ENCODE results near the gene TUBE1.
A peak's percentile ranks its signal among the peaks of the same experiment; 100 is the strongest.
"Not testable (repeated sequence)": the region's sequence is repeated elsewhere in the genome, so short reads cannot be mapped to it uniquely, and the experiment has no call there.

Gene TUBE1

GRCh38 chr6:112061605-112062004, 25.7 kb downstream of the TUBE1 start:
- no peaks in the 10 kb centered on the region for H3K4me1 ChIP-seq (ENCODE audit: insufficient read depth, low read length)
- no peaks in the 10 kb centered on the region for H3K36me3 ChIP-seq (ENCODE audit: insufficient read depth, low read length)
- H3K27me3 ChIP-seq (ENCODE audit: control insufficient read depth in 1 of 2, insufficient read depth in 2 of 2, low read length in 2 of 2): no peaks in the 10 kb centered on the region
- no peak overlapping the region for H3K9ac ChIP-seq (ENCODE audit: low read length)
- no peak overlapping the region for H3K4me3 ChIP-seq (ENCODE audit: low read depth in 1 of 2, low read length in 2 of 2)
- no peak overlapping the region for H3K27ac ChIP-seq (ENCODE audit: low read depth, low read length)
- H3K9me3 ChIP-seq (ENCODE audit: low read length): no peaks in the 10 kb centered on the region

DNA sequence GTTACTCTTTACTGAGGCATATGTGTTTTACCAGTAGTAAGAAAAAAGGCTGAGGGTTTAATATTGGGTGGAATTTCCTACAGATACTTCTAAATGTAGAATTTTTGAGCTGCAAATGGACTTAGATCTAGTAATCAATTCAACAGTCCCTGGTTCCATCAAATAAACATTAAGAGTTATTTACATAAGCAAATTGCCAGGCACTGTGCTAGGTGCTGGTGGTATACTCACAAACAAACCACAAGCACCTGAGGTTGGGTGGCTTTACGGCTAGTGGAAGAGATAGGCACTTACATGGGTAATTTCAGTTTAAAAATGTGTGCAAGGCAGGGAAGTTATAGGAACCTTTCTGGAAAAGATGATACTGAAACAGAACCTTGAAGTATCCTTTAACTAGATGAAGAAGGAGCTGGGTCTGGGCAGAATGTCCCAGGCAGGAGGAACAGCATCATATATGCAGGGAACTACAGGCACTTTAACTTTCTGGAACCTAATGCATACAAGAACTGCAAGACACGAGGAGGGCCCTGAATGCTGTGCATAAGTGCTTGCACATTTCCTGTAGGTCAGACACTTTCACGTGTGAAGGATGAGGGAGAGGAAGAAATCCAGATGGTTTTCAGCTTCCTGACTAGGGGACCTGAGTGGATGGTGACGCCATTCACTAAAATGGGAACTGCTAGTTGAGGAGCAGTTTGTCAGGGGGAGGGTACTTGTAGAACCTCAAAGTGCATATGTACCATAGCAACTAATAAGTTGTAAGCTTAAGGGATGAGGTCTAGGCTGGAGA, 28.8 kb downstream of the TUBE1 start:
- Histone ChIP-seq H3K36me3 (ENCODE audit: insufficient read depth, low read length) (no peaks in the 10 kb centered on the region), H3K4me3 (ENCODE audit: low read depth in 1 of 2, low read length in 2 of 2) (no peak overlapping the region), H3K27me3 (ENCODE audit: control insufficient read depth in 1 of 2, insufficient read depth in 2 of 2, low read length in 2 of 2) (no peaks in the 10 kb centered on the region), H3K27ac (ENCODE audit: low read depth, low read length) (no peak overlapping the region), H3K9ac (ENCODE audit: low read length) (no peak overlapping the region), H3K9me3 (ENCODE audit: low read length) (no peaks in the 10 kb centered on the region), H3K4me1 (ENCODE audit: insufficient read depth, low read length) (peaks cover 8% of the 10 kb centered on the region)

DNA sequence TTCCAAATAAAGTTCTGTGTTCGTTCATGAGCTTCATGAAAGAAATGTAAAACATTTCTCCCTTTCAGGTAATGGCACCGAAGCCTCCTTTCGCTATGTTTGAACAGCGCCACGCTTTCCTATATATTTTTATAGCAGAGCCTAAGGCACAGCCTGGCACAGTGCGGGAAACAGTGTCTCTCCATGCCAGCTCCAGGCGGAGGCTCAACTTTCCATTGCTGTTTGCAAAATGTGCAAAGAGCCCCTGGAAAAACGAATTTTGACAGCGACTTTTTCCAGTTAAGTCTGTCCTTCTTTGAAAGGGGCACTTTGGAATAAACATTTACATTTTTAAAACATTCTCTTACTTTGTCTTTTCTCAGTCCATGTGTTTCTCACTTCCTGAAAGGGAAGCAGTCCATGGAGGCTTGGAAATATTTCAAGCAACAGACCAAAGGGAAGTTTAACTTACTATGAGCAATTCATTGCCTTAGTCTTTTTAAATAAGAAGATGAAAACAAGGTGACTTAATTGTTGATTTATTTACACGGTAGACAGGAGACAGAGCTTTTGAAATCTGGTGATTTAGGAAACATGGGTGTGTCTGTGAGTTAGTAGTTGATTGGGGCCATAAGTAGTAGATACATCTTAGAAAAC, 32.6 kb downstream of the TUBE1 start:
- Histone ChIP-seq H3K4me1 (ENCODE audit: insufficient read depth, low read length) (peaks cover 8% of the 10 kb centered on the region), H3K27me3 (ENCODE audit: control insufficient read depth in 1 of 2, insufficient read depth in 2 of 2, low read length in 2 of 2) (no peaks in the 10 kb centered on the region), H3K9me3 (ENCODE audit: low read length) (no peaks in the 10 kb centered on the region), H3K4me3 (ENCODE audit: low read depth in 1 of 2, low read length in 2 of 2) (no peak overlapping the region), H3K9ac (ENCODE audit: low read length) (no peak overlapping the region), H3K36me3 (ENCODE audit: insufficient read depth, low read length) (no peaks in the 10 kb centered on the region), H3K27ac (ENCODE audit: low read depth, low read length) (no peak overlapping the region)

GRCh38 chr6:112054001-112054400, 33.3 kb downstream of the TUBE1 start, which contains the start of gene CCN6:
CCN6 (plus strand) TSS chr6:112054104; CDS start chr6:112054358, 254 bp downstream.
- H3K27me3 ChIP-seq (ENCODE audit: control insufficient read depth in 1 of 2, insufficient read depth in 2 of 2, low read length in 2 of 2): no peaks in the 10 kb centered on the region
- peaks cover 8% of the 10 kb centered on the region for H3K4me1 ChIP-seq (ENCODE audit: insufficient read depth, low read length)
- no peak within 1 kb of the TSS for H3K4me3 ChIP-seq (ENCODE audit: low read depth in 1 of 2, low read length in 2 of 2)

DNA sequence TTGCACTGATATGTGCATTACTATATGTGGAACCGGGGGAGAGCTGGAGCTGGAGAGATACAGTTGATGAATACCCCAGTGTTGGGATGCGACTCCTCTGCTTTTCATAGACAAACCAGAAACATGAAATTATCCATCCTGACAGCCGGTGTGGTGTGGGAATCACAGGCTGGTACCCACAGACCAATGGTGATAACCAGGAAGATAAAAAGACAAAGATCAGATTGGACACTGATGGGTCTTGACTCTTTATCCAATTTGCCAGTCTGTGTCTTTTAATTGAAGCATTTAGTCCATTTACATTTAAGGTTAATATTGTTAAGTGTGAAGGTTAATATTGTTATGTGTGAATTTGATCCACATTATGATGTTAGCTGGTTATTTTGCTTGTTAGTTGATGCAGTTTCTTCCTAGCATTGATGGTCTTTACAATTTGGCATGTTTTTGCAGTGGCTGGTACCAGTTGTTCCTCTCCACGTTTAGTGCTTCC, 36.0 kb downstream of the TUBE1 start:
- H3K36me3 ChIP-seq (ENCODE audit: insufficient read depth, low read length); H3K4me1 ChIP-seq (ENCODE audit: insufficient read depth, low read length); H3K9ac ChIP-seq (ENCODE audit: low read length); H3K27me3 ChIP-seq (ENCODE audit: control insufficient read depth in 1 of 2, insufficient read depth in 2 of 2, low read length in 2 of 2); H3K4me3 ChIP-seq (ENCODE audit: low read depth in 1 of 2, low read length in 2 of 2); H3K9me3 ChIP-seq (ENCODE audit: low read length); H3K27ac ChIP-seq (ENCODE audit: low read depth, low read length): not testable (repeated sequence)

More at GRCh38 chr6:112054001-112054400, 33.3 kb downstream of the TUBE1 start, which contains the start of gene CCN6:
- Histone ChIP-seq H3K9me3 (ENCODE audit: low read length) (no peaks in the 10 kb centered on the region), H3K27ac (ENCODE audit: low read depth, low read length) (no peak within 1 kb of the TSS), H3K9ac (ENCODE audit: low read length) (no peak within 1 kb of the TSS), H3K36me3 (ENCODE audit: insufficient read depth, low read length) (no peaks in the 10 kb centered on the region)

DNA sequence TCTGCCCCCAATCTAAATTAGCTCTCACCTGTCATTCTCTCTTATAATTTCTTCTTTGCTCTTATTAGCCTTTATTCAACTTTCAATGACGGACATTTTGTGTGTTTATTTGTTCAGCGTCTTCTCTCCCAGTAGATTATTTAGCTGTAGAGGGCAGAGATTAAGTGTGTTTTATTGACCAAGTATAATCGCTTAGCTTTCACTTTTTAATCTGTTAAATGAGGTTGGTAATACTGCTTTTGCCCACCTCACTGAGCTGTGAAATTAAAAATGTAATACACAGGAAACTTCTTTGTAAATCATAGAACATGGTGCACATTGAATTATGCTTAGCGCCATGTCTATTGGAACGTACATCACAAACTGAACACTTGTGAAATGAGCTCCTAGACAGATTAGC, 36.9 kb downstream of the TUBE1 start:
- no peaks in the 10 kb centered on the region for H3K36me3 ChIP-seq (ENCODE audit: insufficient read depth, low read length)
- no peaks in the 10 kb centered on the region for H3K27me3 ChIP-seq (ENCODE audit: control insufficient read depth in 1 of 2, insufficient read depth in 2 of 2, low read length in 2 of 2)
- H3K27ac ChIP-seq (ENCODE audit: low read depth, low read length): no peak overlapping the region
- H3K9ac ChIP-seq (ENCODE audit: low read length): no peak overlapping the region
- H3K4me3 ChIP-seq (ENCODE audit: low read depth in 1 of 2, low read length in 2 of 2): no peak overlapping the region
- no peaks in the 10 kb centered on the region for H3K9me3 ChIP-seq (ENCODE audit: low read length)
- H3K4me1 ChIP-seq (ENCODE audit: insufficient read depth, low read length): peaks cover 9% of the 10 kb centered on the region

DNA sequence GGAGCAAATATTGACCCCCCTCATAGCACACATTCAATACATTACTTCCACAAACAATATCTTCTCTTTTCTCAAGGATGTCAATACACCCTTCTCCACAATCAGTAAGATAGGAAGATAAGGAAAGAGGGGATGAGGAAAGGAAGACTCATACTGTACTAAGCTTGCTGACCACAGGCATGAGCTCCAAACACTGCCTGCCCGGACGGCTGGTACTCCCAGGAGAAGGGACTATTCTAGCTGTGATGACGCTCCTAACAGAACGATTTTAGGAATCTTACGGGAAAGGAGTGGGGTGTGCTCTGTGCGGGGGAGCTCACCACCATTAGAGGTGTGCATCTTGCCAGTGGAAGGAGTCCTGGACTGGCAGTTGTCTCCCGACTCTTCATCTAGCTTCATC, 37.3 kb downstream of the TUBE1 start:
- H3K36me3 ChIP-seq (ENCODE audit: insufficient read depth, low read length): no peaks in the 10 kb centered on the region
- H3K9ac ChIP-seq (ENCODE audit: low read length): no peak overlapping the region
- H3K4me3 ChIP-seq (ENCODE audit: low read depth in 1 of 2, low read length in 2 of 2): no peak overlapping the region
- no peaks in the 10 kb centered on the region for H3K9me3 ChIP-seq (ENCODE audit: low read length)
- peaks cover 10% of the 10 kb centered on the region for H3K4me1 ChIP-seq (ENCODE audit: insufficient read depth, low read length)
- no peak overlapping the region for H3K27ac ChIP-seq (ENCODE audit: low read depth, low read length)
- H3K27me3 ChIP-seq (ENCODE audit: control insufficient read depth in 1 of 2, insufficient read depth in 2 of 2, low read length in 2 of 2): no peaks in the 10 kb centered on the region

DNA sequence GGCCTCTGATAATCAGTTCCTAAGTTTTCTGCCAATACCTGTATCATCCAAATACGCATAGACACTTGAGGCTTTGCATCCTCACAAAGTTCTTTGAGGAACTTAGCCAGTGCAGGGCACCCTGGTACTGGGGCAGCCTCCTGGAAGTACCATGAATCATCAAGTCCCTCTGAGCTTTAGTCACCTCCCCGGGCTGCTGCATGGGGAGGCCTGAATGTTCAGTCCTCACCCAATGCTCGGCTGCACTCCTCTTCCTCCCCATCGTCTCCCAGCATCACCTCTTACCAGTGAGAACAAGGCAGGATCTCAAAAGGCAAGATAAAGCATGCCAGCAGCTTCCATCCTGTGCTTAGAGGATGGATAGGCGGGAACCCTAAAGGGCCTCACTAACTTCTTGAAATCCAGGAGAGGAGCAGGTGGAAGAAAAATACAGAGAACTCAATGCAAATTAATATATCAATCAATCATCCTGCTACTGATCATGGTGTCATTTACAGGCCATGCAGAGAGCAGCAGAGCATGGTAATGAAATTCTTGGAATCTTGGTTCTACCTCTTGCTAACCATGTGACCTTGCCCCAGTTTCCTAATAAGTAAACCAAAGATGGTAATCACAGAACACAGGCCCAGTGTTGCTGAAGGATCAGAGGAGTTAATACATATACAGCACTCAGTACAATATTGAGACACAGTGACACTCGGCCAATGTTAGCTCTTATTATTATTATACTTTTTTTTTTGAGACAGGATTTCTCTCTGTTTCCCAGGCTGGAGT, 38.1 kb downstream of the TUBE1 start:
- no peaks in the 10 kb centered on the region for H3K9me3 ChIP-seq (ENCODE audit: low read length)
- H3K27me3 ChIP-seq (ENCODE audit: control insufficient read depth in 1 of 2, insufficient read depth in 2 of 2, low read length in 2 of 2): no peaks in the 10 kb centered on the region
- H3K27ac ChIP-seq (ENCODE audit: low read depth, low read length): no peak overlapping the region

DNA sequence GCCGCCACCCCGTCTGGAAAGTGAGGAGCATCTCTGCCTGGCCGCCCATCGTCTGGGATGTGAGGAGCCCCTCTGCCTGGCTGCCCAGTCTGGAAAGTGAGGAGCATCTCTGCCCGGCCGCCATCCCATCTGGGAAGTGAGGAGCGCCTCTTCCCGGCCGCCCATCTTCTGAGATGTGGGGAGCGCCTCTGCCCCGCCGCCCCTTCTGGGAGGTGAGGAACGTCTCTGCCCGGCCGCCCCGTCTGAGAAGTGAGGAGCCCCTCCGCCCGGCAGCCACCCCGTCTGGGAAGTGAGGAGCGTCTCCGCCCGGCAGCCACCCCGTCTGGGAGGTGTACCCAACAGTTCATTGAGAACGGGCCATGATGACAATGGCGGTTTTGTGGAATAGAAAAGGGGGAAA, 39.8 kb downstream of the TUBE1 start:
- not testable (repeated sequence) for H3K9ac ChIP-seq (ENCODE audit: low read length); H3K36me3 ChIP-seq (ENCODE audit: insufficient read depth, low read length); H3K27ac ChIP-seq (ENCODE audit: low read depth, low read length); H3K9me3 ChIP-seq (ENCODE audit: low read length); H3K27me3 ChIP-seq (ENCODE audit: control insufficient read depth in 1 of 2, insufficient read depth in 2 of 2, low read length in 2 of 2); H3K4me3 ChIP-seq (ENCODE audit: low read depth in 1 of 2, low read length in 2 of 2)
- peaks cover 19% of the 10 kb centered on the region for H3K4me1 ChIP-seq (ENCODE audit: insufficient read depth, low read length)

More for the DNA sequence above, 38.1 kb downstream of the TUBE1 start:
- Histone ChIP-seq H3K36me3 (ENCODE audit: insufficient read depth, low read length) (no peaks in the 10 kb centered on the region), H3K4me3 (ENCODE audit: low read depth in 1 of 2, low read length in 2 of 2) (no peak overlapping the region), H3K4me1 (ENCODE audit: insufficient read depth, low read length) (peaks cover 13% of the 10 kb centered on the region), H3K9ac (ENCODE audit: low read length) (no peak overlapping the region)

DNA sequence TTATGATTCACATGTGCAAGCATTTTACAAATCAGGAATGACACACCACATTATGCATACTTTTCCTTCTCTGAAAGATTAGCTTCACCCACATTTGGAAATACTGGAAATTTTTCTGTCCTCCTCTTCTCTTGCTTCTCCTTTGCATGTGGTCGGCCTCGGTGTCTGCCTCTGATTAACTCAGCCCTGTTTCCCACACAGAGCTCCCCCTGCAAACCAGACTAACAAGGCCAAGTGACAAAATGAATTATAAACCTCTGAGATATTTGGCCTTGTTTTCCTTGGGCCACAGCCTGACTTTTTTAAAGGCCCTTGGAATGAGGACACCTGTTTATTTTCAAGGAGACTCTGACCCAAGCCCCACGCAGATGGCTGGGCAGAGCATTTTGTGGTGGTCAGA, 42.4 kb downstream of the TUBE1 start:
- Histone ChIP-seq H3K9ac (ENCODE audit: low read length) (no peak overlapping the region), H3K27me3 (ENCODE audit: control insufficient read depth in 1 of 2, insufficient read depth in 2 of 2, low read length in 2 of 2) (no peaks in the 10 kb centered on the region), H3K9me3 (ENCODE audit: low read length) (no peaks in the 10 kb centered on the region), H3K27ac (ENCODE audit: low read depth, low read length) (no peak overlapping the region), H3K4me3 (ENCODE audit: low read depth in 1 of 2, low read length in 2 of 2) (peak overlapping the region in 1 of 2 donors; percentile 6), H3K36me3 (ENCODE audit: insufficient read depth, low read length) (no peaks in the 10 kb centered on the region), H3K4me1 (ENCODE audit: insufficient read depth, low read length) (peaks cover 19% of the 10 kb centered on the region)

DNA sequence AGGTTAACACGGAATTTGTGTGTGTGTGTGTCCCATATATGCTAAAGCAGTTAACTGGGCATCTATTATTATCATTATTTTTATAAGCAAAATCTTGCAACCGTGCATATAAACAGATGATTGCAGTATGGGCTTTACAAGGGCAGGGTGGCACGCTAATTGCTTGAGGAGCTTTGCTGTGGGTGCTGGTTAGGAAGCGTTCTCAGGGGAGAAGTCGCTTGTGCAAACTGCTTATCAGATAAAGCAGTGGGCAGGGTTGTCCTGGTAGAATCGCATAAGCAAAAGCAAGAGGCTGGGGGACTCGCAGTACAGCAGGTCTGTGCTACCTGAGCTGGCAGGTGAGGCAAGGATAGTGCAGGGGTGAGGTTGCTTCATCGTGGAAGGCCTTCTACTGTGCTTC, 43.1 kb downstream of the TUBE1 start:
- H3K27ac ChIP-seq (ENCODE audit: low read depth, low read length): no peak overlapping the region
- H3K27me3 ChIP-seq (ENCODE audit: control insufficient read depth in 1 of 2, insufficient read depth in 2 of 2, low read length in 2 of 2): no peaks in the 10 kb centered on the region
- H3K36me3 ChIP-seq (ENCODE audit: insufficient read depth, low read length): no peaks in the 10 kb centered on the region
- H3K9ac ChIP-seq (ENCODE audit: low read length): no peak overlapping the region
- peak overlapping the region in 1 of 2 donors; percentile 6 for H3K4me3 ChIP-seq (ENCODE audit: low read depth in 1 of 2, low read length in 2 of 2)
- H3K9me3 ChIP-seq (ENCODE audit: low read length): no peaks in the 10 kb centered on the region
- H3K4me1 ChIP-seq (ENCODE audit: insufficient read depth, low read length): peaks cover 19% of the 10 kb centered on the region

All from muscle layer of colon (tissue), 2 donors.